Measurements from ENCODE around the gene PKMYT1. TPM values are rescaled to one million over a fixed set of nuclear protein-coding genes. Genes with fewer than 3 reads are reported as not detected.

The PKMYT1 gene
- total RNA-seq, 1 experiment from 2014 or later = 34.7 TPM

DNA sequence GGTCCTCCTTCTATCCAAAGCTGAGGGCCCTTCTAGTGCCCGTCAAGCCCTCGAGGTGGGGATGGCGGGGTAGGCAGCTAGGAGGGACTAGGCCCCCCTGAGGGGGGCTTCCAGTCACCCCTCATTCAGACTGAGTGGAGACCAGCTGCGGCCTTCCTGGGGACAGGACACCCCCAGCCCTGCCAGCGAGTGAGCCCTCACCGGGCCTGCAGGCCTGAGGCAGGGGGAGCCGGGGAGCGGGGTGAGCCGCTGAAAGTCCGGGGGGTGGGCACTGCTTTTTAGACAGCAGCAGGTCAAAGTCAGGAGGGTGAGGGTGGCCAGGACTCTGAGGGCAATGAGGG lies 24.8 kb downstream of the PKMYT1 start:
- Mint-ChIP-seq H3K27me3 (ENCODE audit: insufficient read depth, unreplicated experiment) (peaks cover 11% of the 10 kb centered on the region), H3K36me3 (ENCODE audit: insufficient read depth, unreplicated experiment) (no peaks in the 10 kb centered on the region), H3K27ac (ENCODE audit: low read depth, unreplicated experiment) (no peak overlapping the region), H3K4me3 (ENCODE audit: unreplicated experiment) (no peak overlapping the region), H3K9me3 (ENCODE audit: unreplicated experiment) (no peaks in the 10 kb centered on the region), H3K4me1 (ENCODE audit: insufficient read depth, unreplicated experiment) (peaks cover 9% of the 10 kb centered on the region)
- ChIA-PET POLR2A (no interaction called here), CTCF (no interaction called here)
- no peak for DNase-seq (ENCODE audit: unreplicated experiment)
- BruUV-seq (replicated peaks) = no TSS peak
- TF ChIP-seq, protein P1, sequence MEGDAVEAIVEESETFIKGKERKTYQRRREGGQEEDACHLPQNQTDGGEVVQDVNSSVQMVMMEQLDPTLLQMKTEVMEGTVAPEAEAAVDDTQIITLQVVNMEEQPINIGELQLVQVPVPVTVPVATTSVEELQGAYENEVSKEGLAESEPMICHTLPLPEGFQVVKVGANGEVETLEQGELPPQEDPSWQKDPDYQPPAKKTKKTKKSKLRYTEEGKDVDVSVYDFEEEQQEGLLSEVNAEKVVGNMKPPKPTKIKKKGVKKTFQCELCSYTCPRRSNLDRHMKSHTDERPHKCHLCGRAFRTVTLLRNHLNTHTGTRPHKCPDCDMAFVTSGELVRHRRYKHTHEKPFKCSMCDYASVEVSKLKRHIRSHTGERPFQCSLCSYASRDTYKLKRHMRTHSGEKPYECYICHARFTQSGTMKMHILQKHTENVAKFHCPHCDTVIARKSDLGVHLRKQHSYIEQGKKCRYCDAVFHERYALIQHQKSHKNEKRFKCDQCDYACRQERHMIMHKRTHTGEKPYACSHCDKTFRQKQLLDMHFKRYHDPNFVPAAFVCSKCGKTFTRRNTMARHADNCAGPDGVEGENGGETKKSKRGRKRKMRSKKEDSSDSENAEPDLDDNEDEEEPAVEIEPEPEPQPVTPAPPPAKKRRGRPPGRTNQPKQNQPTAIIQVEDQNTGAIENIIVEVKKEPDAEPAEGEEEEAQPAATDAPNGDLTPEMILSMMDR (IDR thresholded peaks at IDR 0.05; ENCODE audit: unreplicated experiment) = no peak
- intact Hi-C loops (cut with micrococcal nuclease) = no loop called here

DNA sequence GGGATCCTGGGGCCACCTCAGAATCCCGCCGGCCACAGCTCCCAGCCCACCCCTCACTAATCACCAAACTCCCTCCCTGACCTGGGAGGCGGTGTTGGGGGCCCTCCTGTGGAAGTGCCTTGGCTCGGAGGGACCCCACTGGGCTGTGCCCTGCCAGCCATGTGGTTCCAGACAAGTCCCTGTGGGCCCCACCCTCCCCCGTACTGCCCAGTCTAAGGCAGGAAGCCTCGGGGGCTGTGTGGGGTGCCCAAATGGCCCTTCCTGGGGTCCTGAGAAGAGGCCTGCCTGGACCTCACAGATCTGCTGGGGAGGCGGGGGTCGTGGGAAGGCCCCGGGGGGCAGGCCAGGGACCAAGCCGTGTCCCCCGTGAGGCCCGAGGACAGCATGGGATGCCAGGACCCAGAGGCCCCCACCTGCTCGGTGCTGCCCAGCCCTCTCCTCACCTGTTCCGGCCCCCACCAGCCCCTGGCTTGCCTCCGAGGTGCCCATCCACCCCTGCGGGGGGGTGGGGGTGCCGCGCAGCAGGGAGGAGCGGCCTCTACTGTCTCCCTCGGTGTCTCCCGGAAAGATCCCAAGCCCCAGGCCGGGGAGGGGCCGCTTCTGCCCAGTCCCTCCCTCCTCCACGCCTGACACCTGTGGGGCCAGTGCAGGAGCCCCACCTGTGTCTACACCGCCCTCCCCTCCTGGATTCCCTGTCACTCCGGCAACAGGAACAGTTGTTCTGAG lies 25.4 kb downstream of the PKMYT1 start:
- DNase-seq (ENCODE audit: unreplicated experiment) = no peak
- peaks cover 11% of the 10 kb centered on the region for H3K27me3 Mint-ChIP-seq (ENCODE audit: insufficient read depth, unreplicated experiment)
- peaks cover under 1% of the 10 kb centered on the region for H3K36me3 Mint-ChIP-seq (ENCODE audit: insufficient read depth, unreplicated experiment)
- BruUV-seq (replicated peaks) = no TSS peak
- H3K9me3 Mint-ChIP-seq (ENCODE audit: unreplicated experiment) = no peaks in the 10 kb centered on the region
- ChIA-PET POLR2A (no interaction called here), CTCF (no interaction called here)
- H3K27ac Mint-ChIP-seq (ENCODE audit: low read depth, unreplicated experiment) = no peak overlapping the region
- intact Hi-C loops (cut with micrococcal nuclease) = no loop called here
- TF ChIP-seq, protein P1 (IDR thresholded peaks at IDR 0.05; ENCODE audit: unreplicated experiment) = no peak
- peaks cover 9% of the 10 kb centered on the region for H3K4me1 Mint-ChIP-seq (ENCODE audit: insufficient read depth, unreplicated experiment)
- no peak overlapping the region for H3K4me3 Mint-ChIP-seq (ENCODE audit: unreplicated experiment)

GRCh38 chr16:2953706-2954627 lies 26.3 kb downstream of the PKMYT1 start:
- Mint-ChIP-seq H3K36me3 (ENCODE audit: insufficient read depth, unreplicated experiment) (peaks cover 9% of the 10 kb centered on the region), H3K9me3 (ENCODE audit: unreplicated experiment) (no peaks in the 10 kb centered on the region), H3K27ac (ENCODE audit: low read depth, unreplicated experiment) (no peak overlapping the region), H3K27me3 (ENCODE audit: insufficient read depth, unreplicated experiment) (peaks cover 11% of the 10 kb centered on the region), H3K4me1 (ENCODE audit: insufficient read depth, unreplicated experiment) (peaks cover 6% of the 10 kb centered on the region), H3K4me3 (ENCODE audit: unreplicated experiment) (no peak overlapping the region)
- TF ChIP-seq, protein P1 (IDR thresholded peaks at IDR 0.05; ENCODE audit: unreplicated experiment) = no peak
- intact Hi-C loops (cut with micrococcal nuclease) = no loop called here
- DNase-seq (ENCODE audit: unreplicated experiment) = no peak
- BruUV-seq (replicated peaks) = no TSS peak
- POLR2A ChIA-PET = no interaction called here
- CTCF ChIA-PET = interaction anchor here (2.0 kb wide), 1 partner anchor 27 kb away, joined by 10 read pairs; no protein-coding TSS in a partner anchor

DNA sequence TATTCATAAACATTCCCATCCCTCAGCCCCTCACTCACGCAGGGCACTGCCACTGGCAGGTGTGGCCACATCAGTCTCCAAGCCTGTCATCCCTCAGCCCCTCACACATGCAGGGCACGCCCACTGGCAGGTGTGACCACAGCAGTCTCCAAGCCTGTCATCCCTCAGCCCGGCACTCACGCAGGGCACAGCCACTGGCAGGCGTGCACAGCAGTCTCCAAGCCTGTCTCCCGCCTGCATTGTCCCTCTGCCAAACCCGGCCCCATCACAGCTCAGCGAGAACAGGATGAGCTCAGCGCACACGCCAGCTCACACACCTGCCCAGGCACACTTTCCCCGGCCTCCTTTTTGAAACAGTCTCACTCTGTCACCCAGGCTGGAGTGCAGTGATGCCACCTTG lies 27.6 kb downstream of the PKMYT1 start:
- Mint-ChIP-seq H3K27me3 (ENCODE audit: insufficient read depth, unreplicated experiment) (peaks cover 10% of the 10 kb centered on the region), H3K9me3 (ENCODE audit: unreplicated experiment) (no peaks in the 10 kb centered on the region), H3K4me3 (ENCODE audit: unreplicated experiment) (no peak overlapping the region), H3K4me1 (ENCODE audit: insufficient read depth, unreplicated experiment) (peaks cover 4% of the 10 kb centered on the region), H3K36me3 (ENCODE audit: insufficient read depth, unreplicated experiment) (peaks cover 9% of the 10 kb centered on the region), H3K27ac (ENCODE audit: low read depth, unreplicated experiment) (no peak overlapping the region)
- TF ChIP-seq, protein P1 (IDR thresholded peaks at IDR 0.05; ENCODE audit: unreplicated experiment) = no peak
- no peak for DNase-seq (ENCODE audit: unreplicated experiment)
- no TSS peak for BruUV-seq (replicated peaks)
- intact Hi-C loops (cut with micrococcal nuclease) = no loop called here
- ChIA-PET CTCF (interaction anchor here (0.7 to 3.9 kb wide), 4 partner anchors 9 to 1904 kb away, joined by 3 to 27 read pairs (median 7); no protein-coding TSS in a partner anchor), POLR2A (no interaction called here)
